ENCODE measurements around the gene BOLL.
"Not testable (repeated sequence)": the region's sequence is repeated elsewhere in the genome, so short reads cannot be mapped to it uniquely, and the experiment has no call there.

Gene BOLL

DNA sequence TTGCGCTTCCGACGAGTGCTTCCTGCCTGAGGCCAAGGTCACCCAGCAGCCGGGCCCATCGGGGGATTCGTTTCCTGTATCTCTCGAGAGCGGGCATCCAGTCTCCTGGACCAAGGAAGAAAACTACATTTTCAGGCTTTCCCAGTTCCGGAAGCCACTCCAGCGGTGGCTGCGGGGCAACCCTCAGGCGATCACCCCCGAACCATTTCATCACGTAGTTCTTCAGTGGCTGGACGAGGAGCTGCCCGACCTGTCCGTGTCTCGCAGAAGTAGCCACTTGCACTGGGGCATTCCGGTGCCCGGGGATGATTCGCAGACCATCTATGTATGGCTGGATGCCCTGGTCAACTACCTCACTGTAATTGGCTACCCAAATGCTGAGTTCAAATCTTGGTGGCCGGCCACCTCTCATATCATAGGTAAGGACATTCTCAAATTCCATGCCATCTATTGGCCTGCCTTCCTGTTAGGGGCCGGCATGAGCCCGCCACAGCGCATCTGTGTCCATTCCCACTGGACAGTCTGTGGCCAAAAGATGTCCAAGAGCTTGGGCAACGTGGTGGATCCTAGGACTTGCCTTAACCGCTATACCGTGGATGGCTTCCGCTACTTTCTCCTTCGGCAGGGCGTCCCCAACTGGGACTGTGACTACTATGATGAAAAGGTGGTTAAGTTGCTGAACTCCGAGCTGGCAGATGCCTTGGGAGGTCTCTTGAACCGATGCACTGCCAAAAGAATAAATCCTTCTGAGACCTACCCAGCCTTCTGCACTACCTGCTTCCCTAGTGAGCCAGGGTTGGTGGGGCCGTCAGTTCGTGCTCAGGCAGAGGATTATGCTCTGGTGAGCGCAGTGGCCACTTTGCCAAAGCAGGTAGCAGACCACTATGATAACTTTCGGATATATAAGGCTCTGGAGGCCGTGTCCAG, 78.9 kb downstream of the BOLL start:
- DNase-seq = peak; percentile 5

DNA sequence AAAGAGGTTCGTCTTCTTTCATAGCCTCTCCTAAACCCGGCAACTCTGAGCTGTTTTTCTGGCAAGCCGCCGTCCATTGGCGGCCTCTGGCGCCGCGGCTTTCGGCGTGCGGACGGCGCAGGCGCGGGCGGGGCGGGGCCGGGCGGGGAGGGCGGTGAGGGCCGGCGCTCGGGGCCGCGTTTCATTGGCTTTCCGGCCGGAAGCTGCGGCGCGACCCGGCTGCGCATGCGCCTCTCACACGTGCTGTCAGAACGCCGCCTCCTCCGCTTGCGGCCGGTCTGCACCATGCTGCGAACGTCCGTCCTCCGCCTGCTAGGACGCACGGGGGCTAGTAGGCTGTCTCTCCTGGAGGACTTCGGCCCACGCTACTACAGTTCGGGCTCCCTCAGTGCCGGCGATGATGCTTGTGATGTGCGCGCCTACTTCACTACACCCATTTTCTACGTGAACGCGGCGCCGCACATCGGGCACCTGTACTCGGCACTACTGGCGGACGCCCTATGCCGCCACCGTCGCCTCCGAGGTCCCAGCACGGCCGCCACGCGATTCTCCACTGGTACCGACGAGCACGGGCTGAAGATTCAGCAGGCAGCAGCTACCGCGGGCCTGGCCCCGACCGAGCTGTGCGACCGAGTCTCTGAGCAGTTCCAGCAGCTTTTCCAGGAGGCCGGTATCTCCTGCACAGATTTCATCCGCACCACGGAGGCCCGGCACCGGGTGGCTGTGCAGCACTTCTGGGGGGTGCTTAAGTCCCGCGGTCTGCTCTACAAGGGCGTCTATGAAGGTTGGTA, 79.8 kb downstream of the BOLL start, which contains the start of gene MARS2:
MARS2 (plus strand) TSS at position 249 of the 791 bp plus-strand sequence; CDS start at position 286, 37 bp downstream.
- DNase-seq = peak; percentile 92

DNA sequence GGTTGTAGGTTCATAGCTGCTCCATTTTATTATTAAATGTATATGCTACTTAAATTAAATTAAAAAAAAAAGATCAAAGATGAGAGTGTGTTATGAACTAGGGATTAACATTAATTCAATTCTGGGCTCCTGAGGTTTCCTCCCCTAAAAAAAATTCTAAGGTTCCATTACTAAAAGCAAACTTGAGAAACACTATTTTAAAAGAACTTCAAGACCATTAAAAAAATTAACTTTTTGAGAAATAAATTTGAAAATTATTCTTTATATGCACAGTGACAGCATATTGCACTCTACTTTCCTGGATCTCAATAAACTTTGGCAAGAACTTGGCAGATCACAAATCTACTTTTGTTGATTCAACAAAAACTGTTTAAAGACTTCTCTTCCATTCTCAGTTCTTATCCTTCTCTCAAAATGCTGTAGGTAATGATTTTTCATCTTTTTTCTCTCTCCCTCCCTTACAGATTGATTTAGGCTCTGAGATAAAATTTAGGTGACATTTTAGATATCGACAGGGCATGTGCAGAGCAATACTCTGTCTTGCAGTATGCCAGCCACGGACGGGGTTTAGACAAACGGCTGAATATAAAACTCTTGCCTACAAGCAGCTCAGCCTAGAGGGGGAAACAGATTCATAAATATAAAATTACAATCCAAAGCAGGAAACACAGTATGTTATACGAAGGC, 80.5 kb downstream of the BOLL start:
- no peak for DNase-seq

DNA sequence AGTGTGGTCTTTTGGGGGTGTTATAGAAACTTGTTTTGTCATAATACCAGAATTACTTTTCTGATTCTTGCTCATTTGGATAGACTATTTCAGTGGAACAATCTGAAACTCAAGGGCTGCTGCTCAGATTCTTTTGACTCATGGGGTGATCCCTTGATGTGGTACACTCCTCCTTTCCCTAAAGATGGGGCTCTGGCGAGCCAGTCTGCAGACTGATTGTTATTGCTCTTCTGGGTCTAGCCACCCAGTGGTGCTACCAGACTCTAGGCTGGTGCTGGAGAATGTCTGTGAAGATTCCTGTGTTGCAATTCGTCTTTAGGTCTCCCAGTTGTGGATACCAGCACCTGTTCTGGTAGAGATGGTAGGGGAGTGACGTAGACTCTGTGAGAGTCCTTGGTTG, 84.2 kb downstream of the BOLL start:
- no peak for DNase-seq

DNA sequence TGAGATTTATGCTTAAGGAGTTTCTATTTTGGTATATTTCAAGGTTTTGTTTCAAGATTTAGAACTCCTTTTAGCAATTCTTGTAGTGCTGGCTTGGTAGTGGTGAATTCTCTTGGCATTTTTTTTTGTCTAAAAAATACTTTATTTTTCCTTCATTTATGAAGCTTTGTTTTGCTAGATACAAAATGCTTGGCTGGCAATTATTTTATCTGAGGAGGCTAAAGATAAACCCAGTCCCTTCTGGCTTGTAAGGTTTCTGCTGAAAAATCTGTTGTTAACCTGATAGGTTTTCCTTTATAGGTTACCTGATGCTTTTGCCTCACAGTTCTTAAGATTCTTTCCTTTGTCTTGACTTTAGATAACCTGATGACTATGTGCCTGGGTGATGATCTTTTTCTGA, 85.4 kb downstream of the BOLL start:
- not testable (repeated sequence) for DNase-seq

DNA sequence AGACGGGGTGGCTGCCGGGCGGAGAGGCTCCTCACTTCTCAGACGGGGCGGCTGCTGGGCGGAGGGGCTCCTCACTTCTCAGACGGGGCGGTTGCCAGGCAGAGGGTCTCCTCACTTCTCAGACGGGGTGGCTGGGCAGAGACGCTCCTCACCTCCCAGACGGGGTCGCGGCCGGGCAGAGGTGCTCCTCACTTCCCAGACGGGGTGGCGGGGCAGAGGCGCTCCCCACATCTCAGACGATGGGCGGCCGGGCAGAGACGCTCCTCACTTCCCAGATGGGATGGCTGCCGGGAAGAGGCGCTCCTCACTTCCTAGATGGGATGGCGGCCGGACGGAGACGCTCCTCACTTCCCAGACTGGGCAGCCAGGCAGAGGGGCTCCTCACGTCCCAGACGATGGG, 88.5 kb downstream of the BOLL start:
- DNase-seq = not testable (repeated sequence)

DNA sequence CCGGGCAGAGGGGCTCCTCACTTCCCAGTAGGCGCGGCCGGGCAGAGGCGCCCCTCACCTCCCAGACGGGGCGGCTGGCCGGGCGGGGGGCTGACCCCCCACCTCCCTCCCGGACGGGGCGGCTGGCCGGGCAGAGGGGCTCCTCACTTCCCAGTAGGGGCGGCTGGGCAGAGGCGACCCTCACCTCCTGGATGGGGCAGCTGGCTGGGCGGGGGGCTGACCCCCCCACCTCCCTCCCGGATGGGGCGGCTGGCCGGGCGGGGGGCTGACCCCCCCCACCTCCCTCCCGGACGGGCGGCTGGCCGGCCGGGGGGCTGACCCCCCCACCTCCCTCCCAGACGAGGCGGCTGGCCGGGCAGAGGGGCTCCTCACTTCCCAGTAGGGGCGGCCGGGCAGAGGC, 89.1 kb downstream of the BOLL start:
- DNase-seq = not testable (repeated sequence)

DNA sequence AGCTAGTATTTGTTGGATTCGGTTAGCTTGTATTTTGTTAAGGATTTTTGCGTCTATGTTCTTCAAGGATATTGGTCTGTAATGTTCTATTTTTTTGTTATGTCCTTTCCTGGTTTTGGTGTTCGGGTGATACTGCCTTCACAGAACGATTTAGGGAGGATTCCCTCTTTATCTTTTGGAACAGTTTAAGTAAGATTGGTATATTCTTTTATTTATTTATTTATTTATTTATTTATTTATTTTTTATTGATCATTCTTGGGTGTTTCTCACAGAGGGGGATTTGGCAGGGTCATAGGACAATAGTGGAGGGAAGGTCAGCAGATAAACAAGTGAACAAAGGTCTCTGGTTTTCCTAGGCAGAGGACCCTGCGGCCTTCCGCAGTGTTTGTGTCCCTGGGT, 89.9 kb downstream of the BOLL start:
- DNase-seq = not testable (repeated sequence)

DNA sequence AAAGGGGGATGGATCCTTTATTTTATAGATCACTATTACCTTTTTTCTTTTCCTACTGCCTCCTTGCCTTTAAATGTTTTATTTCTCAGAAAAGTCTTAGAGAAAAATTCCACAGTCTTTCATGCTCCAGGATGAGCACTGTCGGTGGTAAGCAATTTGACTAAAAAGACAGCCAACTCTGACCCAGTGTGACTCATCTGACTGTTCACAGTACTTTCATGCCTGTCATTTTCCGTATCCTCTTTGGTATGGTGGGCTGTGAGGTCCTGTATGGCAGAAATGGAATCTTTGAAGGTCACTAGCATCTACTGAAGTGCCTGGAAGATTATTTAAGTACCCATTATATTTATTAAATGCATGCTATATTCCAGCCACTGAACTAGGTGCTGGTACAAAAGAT, 107.6 kb downstream of the BOLL start:
- no peak for DNase-seq

DNA sequence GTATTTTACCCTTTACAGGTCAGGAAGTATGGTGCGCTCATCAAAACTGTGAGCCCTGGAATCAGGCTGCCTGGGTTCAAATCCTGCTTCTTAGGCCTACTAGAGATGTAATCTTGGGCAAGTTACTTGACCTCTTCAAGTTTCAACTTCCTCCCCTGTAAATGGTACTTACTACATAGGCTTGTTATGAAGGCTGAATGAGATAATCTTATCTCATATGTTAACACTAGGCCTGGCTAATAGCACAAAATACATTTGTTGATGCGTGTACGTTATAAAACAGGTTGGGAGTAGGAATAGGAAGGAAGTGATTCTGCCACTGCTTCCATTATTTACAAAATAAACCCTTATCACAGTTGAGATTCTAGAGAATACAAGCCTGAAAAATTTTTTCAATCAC, 108.1 kb downstream of the BOLL start:
- no peak for DNase-seq
